Activated B cell treated with CpG ODN at 0.5 μM for 24 hours (primary cell): ENCODE results near the gene NUPR1. TPM values are rescaled to one million over a fixed set of nuclear protein-coding genes. Genes with fewer than 3 reads are reported as not detected.

Experiments
- ATAC-seq: fragments of 200-7000 bp; cut with Tn5 transposase; one replicate; pipeline ENCODE4 v1.10.0; 2021; ENCODE audit warnings: low read depth, mild to moderate bottlenecking, moderate library complexity
- CTCF ChIA-PET: fragments of 350-600 bp; sonication (Branson Sonifier 250); formaldehyde crosslinking; loops from one replicate; lab custom pipeline; 2021; ENCODE audit warnings: antibody characterized with exemption; lab: Charles Lee
- POLR2A ChIA-PET: fragments of 350-600 bp; sonication (Branson Sonifier 250); formaldehyde crosslinking; loops from one replicate; lab custom pipeline; 2021; ENCODE audit warnings: antibody characterized with exemption; lab: Charles Lee
- DNase-seq: peaks from one replicate; pipeline ENCODE4 v3.0.0; 2022
- H3K27ac Mint-ChIP-seq: one replicate; pipeline ENCODE4 v1.8.0; 2020; ENCODE audit warnings: mixed read lengths
- H3K27me3 Mint-ChIP-seq: one replicate; pipeline ENCODE4 v1.8.0; 2021; ENCODE audit warnings: mixed read lengths
- H3K36me3 Mint-ChIP-seq: one replicate; pipeline ENCODE4 v1.8.0; 2021; ENCODE audit warnings: low read depth, mixed read lengths
- H3K4me1 Mint-ChIP-seq: one replicate; pipeline ENCODE4 v1.8.0; 2021; ENCODE audit warnings: mixed read lengths
- H3K4me3 Mint-ChIP-seq: one replicate; pipeline ENCODE4 v1.8.0; 2020; ENCODE audit warnings: mild to moderate bottlenecking, mixed read lengths
- H3K9me3 Mint-ChIP-seq: one replicate; pipeline ENCODE4 v1.8.0; 2020; ENCODE audit warnings: mixed read lengths
- CTCF ChIP-seq: fragments of 200-600 bp; IDR thresholded peaks from one replicate; pipeline ENCODE4 v1.8.0; 2022; ENCODE audit warnings: antibody characterized with exemption, mild to moderate bottlenecking
- intact Hi-C: fragments of 100-400 bp; cut with micrococcal nuclease; formaldehyde crosslinking; loops from one replicate; pipeline ENCODE4 v1.15.1; 2024
- total RNA-seq: library from RNA; stranded (reverse); gene quantifications from 2 replicates; pipeline ENCODE4 v1.2.3, GENCODE V29; 2022

Gene NUPR1
- total RNA-seq, 1 donor from 2014 or later, result not detected

GRCh38 chr16:28575446-28576109, 36.8 kb upstream of the NUPR1 start:
- ChIA-PET CTCF (no interaction called here), POLR2A (no interaction called here)
- Mint-ChIP-seq H3K4me3 (no peak overlapping the region), H3K27me3 (no peaks in the 10 kb centered on the region), H3K27ac (no peak overlapping the region), H3K9me3 (no peaks in the 10 kb centered on the region), H3K4me1 (peaks cover 4% of the 10 kb centered on the region), H3K36me3 (peaks cover 24% of the 10 kb centered on the region)
- TF ChIP-seq CTCF, result no peak
- ATAC-seq, result no peak
- intact Hi-C loops, result no loop called here
- DNase-seq, result no peak

- peaks cover 20% of the 10 kb centered on the region for H3K36me3 Mint-ChIP-seq
- CTCF ChIA-PET, result no interaction called here
- no peaks in the 10 kb centered on the region for H3K27me3 Mint-ChIP-seq
- POLR2A ChIA-PET, result no interaction called here
- no peak overlapping the region for H3K4me3 Mint-ChIP-seq
- H3K4me1 Mint-ChIP-seq, result peaks cover 4% of the 10 kb centered on the region
- no peak for DNase-seq
- TF ChIP-seq CTCF, result no peak
- H3K27ac Mint-ChIP-seq, result no peak overlapping the region
- no peak for ATAC-seq
- H3K9me3 Mint-ChIP-seq, result no peaks in the 10 kb centered on the region
- intact Hi-C loops, result no loop called here
Observed at GRCh38 chr16:28574925-28575324, 36.2 kb upstream of the NUPR1 start.

GRCh38 chr16:28573738-28574718, 35.3 kb upstream of the NUPR1 start:
- Mint-ChIP-seq H3K4me1 (peaks cover 4% of the 10 kb centered on the region), H3K9me3 (no peaks in the 10 kb centered on the region), H3K36me3 (peaks cover 22% of the 10 kb centered on the region), H3K27ac (no peak overlapping the region), H3K27me3 (no peaks in the 10 kb centered on the region), H3K4me3 (no peak overlapping the region)
- ChIA-PET POLR2A (no interaction called here), CTCF (no interaction called here)
- ATAC-seq (no peak), DNase-seq (no peak)
- intact Hi-C loops, result no loop called here
- no peak for TF ChIP-seq CTCF

DNA sequence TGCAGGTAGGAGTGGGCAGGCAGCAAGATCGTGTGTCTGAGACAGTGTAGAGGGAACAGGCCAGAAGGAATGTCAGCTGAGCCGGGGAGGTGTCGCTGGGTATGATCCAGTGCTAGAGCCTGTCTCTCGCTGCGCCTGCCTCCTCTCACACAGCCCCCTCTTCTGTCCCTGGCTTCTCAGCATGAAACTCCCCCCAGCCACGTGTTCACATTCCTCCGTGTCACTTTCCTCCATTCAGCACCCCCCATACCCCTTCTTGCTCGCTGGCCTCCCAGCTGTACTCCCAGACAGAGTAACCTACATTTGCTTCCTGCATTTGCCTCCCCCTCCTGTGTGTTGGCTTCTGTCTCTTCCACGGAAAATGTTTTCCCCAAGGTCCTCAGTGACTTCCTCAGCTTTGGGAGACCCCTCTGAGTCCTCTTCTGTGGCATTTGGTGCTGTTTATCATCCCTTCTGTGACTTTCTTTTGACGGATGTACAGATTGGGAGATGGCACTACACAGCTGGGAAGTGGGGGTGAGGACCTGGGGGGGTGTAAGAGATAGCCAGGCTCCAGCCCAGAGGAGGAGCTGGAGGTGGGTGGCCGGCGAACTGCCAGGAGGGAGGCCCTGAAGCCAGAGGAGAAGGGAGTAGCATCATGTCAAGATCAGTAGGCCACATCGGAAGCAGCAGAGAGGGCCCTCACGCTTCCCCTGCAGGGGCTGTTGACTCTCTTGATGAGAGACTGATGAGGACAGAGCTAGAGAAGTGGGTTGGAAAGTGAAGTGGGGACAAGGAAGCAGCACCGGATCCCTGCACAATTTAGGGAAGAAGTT, 34.1 kb upstream of the NUPR1 start:
- intact Hi-C loops, result no loop called here
- POLR2A ChIA-PET, result no interaction called here
- Mint-ChIP-seq H3K4me1 (peaks cover 4% of the 10 kb centered on the region), H3K4me3 (no peak overlapping the region), H3K9me3 (no peaks in the 10 kb centered on the region), H3K27me3 (no peaks in the 10 kb centered on the region), H3K27ac (no peak overlapping the region), H3K36me3 (peaks cover 19% of the 10 kb centered on the region)
- no peak for DNase-seq
- no peak for ATAC-seq
- no peak for TF ChIP-seq CTCF
- CTCF ChIA-PET, result no interaction called here
